ENCODE data around the gene GKAP1.
"Not testable (repeated sequence)": the region's sequence is repeated elsewhere in the genome, so short reads cannot be mapped to it uniquely, and the experiment has no call there.

GKAP1 gene

DNA sequence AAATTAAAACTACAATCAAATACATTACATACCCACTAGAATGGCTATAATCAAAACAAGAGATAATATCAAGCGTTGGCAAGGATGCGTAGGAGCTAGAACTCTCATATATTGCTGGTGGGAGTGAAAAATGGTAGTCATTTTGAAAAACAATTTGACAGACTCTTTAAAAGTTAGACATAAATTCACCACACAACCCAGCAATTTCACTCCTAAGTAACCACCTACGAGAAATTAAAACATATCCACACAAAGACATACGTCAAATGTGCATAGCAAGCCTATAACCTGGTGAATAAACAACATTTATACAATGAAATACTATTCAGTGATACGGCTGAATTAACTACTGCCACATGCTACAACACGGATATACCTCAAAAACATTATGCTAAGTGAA lies 44.7 kb downstream of the GKAP1 start:
- no peak overlapping the region for H3K4me3 ChIP-seq (replicated peaks; ENCODE audit: low read depth, low read length)
- no peaks in the 10 kb centered on the region for H3K27me3 ChIP-seq (replicated peaks; ENCODE audit: control insufficient read depth, insufficient read depth, low read length)
- H3K36me3 ChIP-seq (ENCODE audit: control insufficient read depth, insufficient read depth, low read length) = no peaks in the 10 kb centered on the region
- TF ChIP-seq, protein P1, sequence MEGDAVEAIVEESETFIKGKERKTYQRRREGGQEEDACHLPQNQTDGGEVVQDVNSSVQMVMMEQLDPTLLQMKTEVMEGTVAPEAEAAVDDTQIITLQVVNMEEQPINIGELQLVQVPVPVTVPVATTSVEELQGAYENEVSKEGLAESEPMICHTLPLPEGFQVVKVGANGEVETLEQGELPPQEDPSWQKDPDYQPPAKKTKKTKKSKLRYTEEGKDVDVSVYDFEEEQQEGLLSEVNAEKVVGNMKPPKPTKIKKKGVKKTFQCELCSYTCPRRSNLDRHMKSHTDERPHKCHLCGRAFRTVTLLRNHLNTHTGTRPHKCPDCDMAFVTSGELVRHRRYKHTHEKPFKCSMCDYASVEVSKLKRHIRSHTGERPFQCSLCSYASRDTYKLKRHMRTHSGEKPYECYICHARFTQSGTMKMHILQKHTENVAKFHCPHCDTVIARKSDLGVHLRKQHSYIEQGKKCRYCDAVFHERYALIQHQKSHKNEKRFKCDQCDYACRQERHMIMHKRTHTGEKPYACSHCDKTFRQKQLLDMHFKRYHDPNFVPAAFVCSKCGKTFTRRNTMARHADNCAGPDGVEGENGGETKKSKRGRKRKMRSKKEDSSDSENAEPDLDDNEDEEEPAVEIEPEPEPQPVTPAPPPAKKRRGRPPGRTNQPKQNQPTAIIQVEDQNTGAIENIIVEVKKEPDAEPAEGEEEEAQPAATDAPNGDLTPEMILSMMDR (IDR thresholded peaks at IDR 0.05; ENCODE audit: insufficient read depth, low read length, poor library complexity, severe bottlenecking) = no peak
- no peak for DNase-seq (ENCODE audit: extremely low read depth, insufficient read length)

DNA sequence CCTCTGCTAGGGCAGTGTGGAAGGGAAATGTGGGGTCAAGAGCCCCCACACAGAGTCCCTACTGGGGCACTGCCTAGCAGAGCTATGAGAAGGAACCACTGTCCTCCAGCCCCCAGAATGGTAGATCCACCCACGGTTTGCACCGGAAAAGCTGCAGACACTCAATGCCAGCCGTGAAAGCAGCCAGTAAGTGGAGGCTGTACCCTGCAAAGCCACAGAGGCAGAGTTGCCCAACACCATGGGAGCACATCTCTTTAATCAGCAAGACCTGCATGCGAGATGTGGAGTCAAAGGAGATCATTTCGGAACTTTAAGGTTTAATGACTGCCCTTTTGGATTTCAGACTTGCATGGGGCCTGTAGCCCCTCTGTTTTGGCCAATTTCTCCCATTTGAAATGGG lies 52.2 kb downstream of the GKAP1 start:
- H3K36me3 ChIP-seq (ENCODE audit: control insufficient read depth, insufficient read depth, low read length) = no peaks in the 10 kb centered on the region
- TF ChIP-seq, protein P1 (IDR thresholded peaks at IDR 0.05; ENCODE audit: insufficient read depth, low read length, poor library complexity, severe bottlenecking) = no peak
- DNase-seq (ENCODE audit: extremely low read depth, insufficient read length) = no peak
- H3K4me3 ChIP-seq (replicated peaks; ENCODE audit: low read depth, low read length) = no peak overlapping the region
- no peaks in the 10 kb centered on the region for H3K27me3 ChIP-seq (replicated peaks; ENCODE audit: control insufficient read depth, insufficient read depth, low read length)

DNA sequence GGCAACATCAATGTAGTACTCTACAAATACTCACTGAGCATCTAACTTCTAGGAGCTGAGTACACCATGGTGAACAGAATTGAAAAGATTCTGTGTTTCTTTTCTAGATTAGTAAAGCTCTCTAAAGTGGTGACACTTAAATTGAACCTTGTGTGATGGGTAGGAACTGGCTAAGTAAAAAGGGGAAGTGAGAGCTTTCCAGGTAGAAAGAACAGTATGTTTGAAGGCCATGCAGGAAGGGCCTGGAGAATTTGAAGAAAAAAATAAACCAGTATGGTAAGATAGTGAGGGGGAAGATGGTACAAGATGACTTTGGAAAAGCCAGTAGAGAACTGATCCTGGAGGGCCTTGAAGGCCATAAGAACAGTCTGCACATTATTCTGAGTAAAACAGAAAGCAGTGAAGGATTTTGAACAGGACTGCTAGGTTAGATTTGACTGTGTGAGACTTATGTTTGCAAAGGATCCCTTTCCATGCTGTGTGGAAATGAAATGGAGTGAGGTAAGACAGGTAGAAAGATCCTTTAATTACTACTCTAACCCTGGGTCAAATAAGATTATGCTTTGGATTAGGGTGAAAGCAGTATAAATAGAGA lies 63.1 kb downstream of the GKAP1 start:
- no peak overlapping the region for H3K4me3 ChIP-seq (replicated peaks; ENCODE audit: low read depth, low read length)
- TF ChIP-seq, protein P1 (IDR thresholded peaks at IDR 0.05; ENCODE audit: insufficient read depth, low read length, poor library complexity, severe bottlenecking) = no peak

DNA sequence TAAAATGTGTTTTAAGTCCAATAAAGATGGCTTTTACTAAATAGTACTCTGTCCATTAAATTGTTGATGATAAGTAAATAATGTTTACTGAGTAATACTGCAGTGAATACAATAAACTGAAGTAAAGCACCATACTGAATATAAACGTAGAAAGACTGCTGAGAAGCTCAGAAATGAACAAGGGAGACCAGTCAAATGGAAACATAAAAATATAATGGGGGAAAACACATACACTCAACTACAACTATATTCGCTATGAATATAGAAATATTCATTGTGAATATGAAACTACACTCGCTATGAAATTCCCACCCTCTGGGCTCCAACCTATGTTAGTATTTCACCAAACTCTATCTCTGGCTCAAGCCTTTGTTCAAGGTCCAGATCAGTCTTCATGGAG lies 67.9 kb downstream of the GKAP1 start:
- Histone ChIP-seq H3K4me3 (replicated peaks; ENCODE audit: low read depth, low read length) (no peak overlapping the region), H3K27me3 (replicated peaks; ENCODE audit: control insufficient read depth, insufficient read depth, low read length) (no peaks in the 10 kb centered on the region), H3K36me3 (ENCODE audit: control insufficient read depth, insufficient read depth, low read length) (no peaks in the 10 kb centered on the region)
- TF ChIP-seq, protein P1 (IDR thresholded peaks at IDR 0.05; ENCODE audit: insufficient read depth, low read length, poor library complexity, severe bottlenecking) = no peak
- DNase-seq (ENCODE audit: extremely low read depth, insufficient read length) = no peak

More for the DNA sequence above, 63.1 kb downstream of the GKAP1 start:
- Histone ChIP-seq H3K36me3 (ENCODE audit: control insufficient read depth, insufficient read depth, low read length) (no peaks in the 10 kb centered on the region), H3K27me3 (replicated peaks; ENCODE audit: control insufficient read depth, insufficient read depth, low read length) (no peaks in the 10 kb centered on the region)
- no peak for DNase-seq (ENCODE audit: extremely low read depth, insufficient read length)

DNA sequence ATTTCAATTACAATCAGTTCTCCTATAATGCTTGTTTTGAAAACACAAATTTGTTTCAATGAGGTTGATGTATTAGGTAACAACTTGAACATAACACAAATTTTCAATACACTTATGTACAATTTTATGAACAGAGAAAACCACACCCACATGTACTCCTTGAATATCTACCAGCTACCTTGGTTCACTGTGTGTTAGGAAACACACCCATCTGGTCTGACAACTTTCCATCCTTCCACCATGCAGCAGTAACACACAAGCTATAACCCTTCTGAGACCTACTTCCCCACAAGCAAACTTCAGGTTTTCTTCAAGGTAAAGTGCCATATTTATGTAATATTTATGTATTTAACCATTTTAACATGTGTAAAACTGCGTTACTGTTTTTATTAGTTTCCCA lies 73.4 kb downstream of the GKAP1 start:
- TF ChIP-seq, protein P1 (IDR thresholded peaks at IDR 0.05; ENCODE audit: insufficient read depth, low read length, poor library complexity, severe bottlenecking) = no peak
- no peak overlapping the region for H3K4me3 ChIP-seq (replicated peaks; ENCODE audit: low read depth, low read length)
- no peaks in the 10 kb centered on the region for H3K36me3 ChIP-seq (ENCODE audit: control insufficient read depth, insufficient read depth, low read length)
- H3K27me3 ChIP-seq (replicated peaks; ENCODE audit: control insufficient read depth, insufficient read depth, low read length) = no peaks in the 10 kb centered on the region
- no peak for DNase-seq (ENCODE audit: extremely low read depth, insufficient read length)

DNA sequence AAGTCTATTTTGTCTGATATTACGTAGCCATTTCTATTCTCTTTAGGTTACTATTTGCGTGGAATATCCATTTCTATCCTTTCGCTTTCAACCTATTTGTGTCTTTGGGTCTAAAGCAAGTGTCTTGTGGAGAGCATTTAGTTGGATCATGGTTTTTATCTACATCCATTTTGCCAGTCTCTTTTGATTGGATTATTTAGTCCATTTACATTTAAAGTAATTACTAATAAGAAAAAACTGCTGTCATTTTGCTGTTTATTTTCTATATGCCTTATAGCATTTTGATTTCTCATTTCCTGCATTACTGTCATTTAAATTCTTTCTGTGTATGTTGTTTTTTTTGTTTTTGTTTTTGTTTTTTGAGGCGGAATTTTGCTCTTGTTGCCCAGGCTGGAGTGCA lies 83.8 kb downstream of the GKAP1 start:
- no peaks in the 10 kb centered on the region for H3K36me3 ChIP-seq (ENCODE audit: control insufficient read depth, insufficient read depth, low read length)
- no peak overlapping the region for H3K4me3 ChIP-seq (replicated peaks; ENCODE audit: low read depth, low read length)
- TF ChIP-seq, protein P1 (IDR thresholded peaks at IDR 0.05; ENCODE audit: insufficient read depth, low read length, poor library complexity, severe bottlenecking) = no peak
- no peak for DNase-seq (ENCODE audit: extremely low read depth, insufficient read length)
- H3K27me3 ChIP-seq (replicated peaks; ENCODE audit: control insufficient read depth, insufficient read depth, low read length) = no peaks in the 10 kb centered on the region

DNA sequence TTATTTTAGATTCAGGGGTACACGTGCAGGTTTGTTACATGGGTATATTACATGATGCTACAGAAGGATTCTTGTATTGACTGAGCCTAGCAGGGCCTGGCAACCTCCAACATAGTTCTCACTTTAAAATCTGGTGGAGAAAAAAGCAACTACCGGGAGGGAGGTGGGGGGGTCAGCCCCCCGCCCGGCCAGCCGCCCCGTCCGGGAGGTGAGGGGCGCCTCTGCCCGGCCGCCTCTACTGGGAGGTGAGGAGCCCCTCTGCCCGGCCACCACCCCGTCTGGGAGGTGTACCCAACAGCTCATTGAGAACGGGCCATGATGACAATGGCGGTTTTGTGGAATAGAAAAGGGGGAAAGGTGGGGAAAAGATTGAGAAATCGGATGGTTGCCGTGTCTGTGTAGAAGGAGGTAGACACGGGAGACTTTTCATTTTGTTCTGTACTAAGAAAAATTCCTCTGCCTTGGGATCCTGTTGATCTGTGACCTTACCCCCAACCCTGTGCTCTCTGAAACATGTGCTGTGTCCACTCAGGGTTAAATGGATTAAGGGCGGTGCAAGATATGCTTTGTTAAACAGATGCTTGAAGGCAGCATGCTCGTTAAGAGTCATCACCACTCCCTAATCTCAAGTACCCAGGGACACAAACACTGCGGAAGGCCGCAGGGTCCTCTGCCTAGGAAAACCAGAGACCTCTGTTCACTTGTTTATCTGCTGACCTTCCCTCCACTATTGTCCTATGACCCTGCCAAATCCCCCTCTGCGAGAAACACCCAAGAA lies 88.8 kb downstream of the GKAP1 start:
- H3K4me3 ChIP-seq (replicated peaks; ENCODE audit: low read depth, low read length); DNase-seq (ENCODE audit: extremely low read depth, insufficient read length); H3K27me3 ChIP-seq (replicated peaks; ENCODE audit: control insufficient read depth, insufficient read depth, low read length); H3K36me3 ChIP-seq (ENCODE audit: control insufficient read depth, insufficient read depth, low read length): not testable (repeated sequence)
